Fibroblast of skin of left biceps (primary cell): Measurements from ENCODE around the gene GTF2I.
"Not testable (repeated sequence)": the region's sequence is repeated elsewhere in the genome, so short reads cannot be mapped to it uniquely, and the experiment has no call there.

ENCODE experiments used
- DNase-seq, 2 experiments: peaks; one replicate each; pipeline ENCODE4 v3.0.0-alpha.2; 2013; ENCODE audit warnings: low read depth in 2 of 2

Gene GTF2I

GRCh38 chr7:74657692-74658177, at the start of gene GTF2I:
GTF2I (plus strand) TSS chr7:74657718; CDS start chr7:74689129, 31,411 bp downstream.
- DNase-seq: no peak

- no peak for DNase-seq
Measured at GRCh38 chr7:74612015-74612829, 45.3 kb upstream of the GTF2I start.

- no peak for DNase-seq
Measured at GRCh38 chr7:74615933-74616780, 41.4 kb upstream of the GTF2I start.

- DNase-seq: no peak
Measured at GRCh38 chr7:74617180-74617744, 40.3 kb upstream of the GTF2I start.

- DNase-seq: no peak
Measured at GRCh38 chr7:74619235-74619860, 38.2 kb upstream of the GTF2I start.

- DNase-seq: no peak
Measured at GRCh38 chr7:74622228-74622749, 35.2 kb upstream of the GTF2I start.

GRCh38 chr7:74623135-74623534, 34.4 kb upstream of the GTF2I start:
- no peak for DNase-seq

- DNase-seq: no peak
Measured at GRCh38 chr7:74625446-74625845, 32.1 kb upstream of the GTF2I start.

GRCh38 chr7:74627661-74628411, 29.7 kb upstream of the GTF2I start:
- DNase-seq: peak in 1 of 2 experiments; percentile 19

- no peak for DNase-seq
Measured at GRCh38 chr7:74632505-74632904, 25.0 kb upstream of the GTF2I start.

- DNase-seq: no peak
Measured at GRCh38 chr7:74633451-74633921, 24.0 kb upstream of the GTF2I start.

GRCh38 chr7:74637745-74638144, 19.8 kb upstream of the GTF2I start:
- no peak for DNase-seq

GRCh38 chr7:74650055-74650454, 7.5 kb upstream of the GTF2I start:
- DNase-seq: not testable (repeated sequence)

- not testable (repeated sequence) for DNase-seq
Measured at GRCh38 chr7:74650493-74651132, 6.9 kb upstream of the GTF2I start.

GRCh38 chr7:74651133-74651504, 6.4 kb upstream of the GTF2I start:
- DNase-seq: not testable (repeated sequence)

GRCh38 chr7:74653686-74654181, 3.8 kb upstream of the GTF2I start:
- DNase-seq: no peak

GRCh38 chr7:74654811-74655210, 2.7 kb upstream of the GTF2I start:
- DNase-seq: no peak

- DNase-seq: no peak
Measured at GRCh38 chr7:74655324-74655723, 2.2 kb upstream of the GTF2I start.

GRCh38 chr7:74655768-74656440, 1.6 kb upstream of the GTF2I start:
- DNase-seq: no peak
